Nephron (organoid): ENCODE data around the gene NUDT22.

Source experiments
- H3K27ac Mint-ChIP-seq, 3 experiments: 2 replicates each; pipeline ENCODE4 v1.8.0; 2020; ENCODE audit warnings: mixed read lengths in 3 of 3, mild to moderate bottlenecking in 2 of 3, moderate library complexity in 1 of 3
- H3K27me3 Mint-ChIP-seq: 2 replicates; pipeline ENCODE4 v1.8.0; 2021; ENCODE audit warnings: low read depth, mild to moderate bottlenecking, moderate library complexity, mixed read lengths
- H3K36me3 Mint-ChIP-seq: 2 replicates; pipeline ENCODE4 v1.8.0; 2020; ENCODE audit warnings: low read depth, mixed read lengths
- H3K4me1 Mint-ChIP-seq: 2 replicates; pipeline ENCODE4 v1.8.0; 2020; ENCODE audit warnings: mixed read lengths
- H3K4me3 Mint-ChIP-seq, 3 experiments: 2 replicates each; pipeline ENCODE4 v1.8.0; 2020; ENCODE audit warnings: mild to moderate bottlenecking in 3 of 3, mixed read lengths in 3 of 3, moderate library complexity in 2 of 3
- H3K9me3 Mint-ChIP-seq: 2 replicates; pipeline ENCODE4 v1.8.0; 2020; ENCODE audit warnings: mixed read lengths
- CTCF ChIP-seq, 3 experiments: fragments of 200-600 bp; sonication (generic); IDR thresholded peaks; one replicate each; pipeline ENCODE4 v1.5.0; 2021; ENCODE audit warnings: antibody characterized with exemption in 3 of 3; ENCODE audit not compliant: unreplicated experiment in 3 of 3

The NUDT22 gene

GRCh38 chr11:64223001-64223651 lies 2.9 kb upstream of the NUDT22 start:
- Mint-ChIP-seq H3K27me3 (no peaks in the 10 kb centered on the region), H3K4me3 (no peak overlapping the region), H3K36me3 (no peaks in the 10 kb centered on the region), H3K4me1 (peaks cover 15% of the 10 kb centered on the region), H3K27ac (no peak overlapping the region), H3K9me3 (no peaks in the 10 kb centered on the region)
- TF ChIP-seq CTCF (IDR thresholded peaks at IDR 0.05; ENCODE audit: unreplicated experiment in 3 of 3): no peak

- H3K4me3 Mint-ChIP-seq: peak overlapping the region; percentile 87 to 91 (median 90)
- H3K27ac Mint-ChIP-seq: peak overlapping the region in 1 of 3 experiments; percentile 32
- no peaks in the 10 kb centered on the region for H3K9me3 Mint-ChIP-seq
- TF ChIP-seq CTCF (IDR thresholded peaks at IDR 0.05; ENCODE audit: unreplicated experiment in 3 of 3): no peak
- H3K36me3 Mint-ChIP-seq: no peaks in the 10 kb centered on the region
- H3K27me3 Mint-ChIP-seq: no peaks in the 10 kb centered on the region
- peaks cover 15% of the 10 kb centered on the region for H3K4me1 Mint-ChIP-seq
These were observed 1.8 kb upstream of the NUDT22 start for GRCh38 chr11:64224151-64224890.

GRCh38 chr11:64224891-64225607 lies 1.0 kb upstream of the NUDT22 start:
- Mint-ChIP-seq H3K27me3 (no peaks in the 10 kb centered on the region), H3K9me3 (no peaks in the 10 kb centered on the region), H3K27ac (peak overlapping the region in 2 of 3 experiments; percentile 84 to 85), H3K4me3 (peak overlapping the region; percentile 87 to 91 (median 90)), H3K36me3 (no peaks in the 10 kb centered on the region), H3K4me1 (peaks cover 22% of the 10 kb centered on the region)
- TF ChIP-seq CTCF (IDR thresholded peaks at IDR 0.05; ENCODE audit: unreplicated experiment in 3 of 3): no peak

- no peak for TF ChIP-seq CTCF (IDR thresholded peaks at IDR 0.05; ENCODE audit: unreplicated experiment in 3 of 3)
- Mint-ChIP-seq H3K4me3 (peak overlapping the region; percentile 87 to 91 (median 90)), H3K27me3 (peaks cover 4% of the 10 kb centered on the region), H3K36me3 (no peaks in the 10 kb centered on the region), H3K27ac (peak overlapping the region in 1 of 3 experiments; percentile 40), H3K9me3 (no peaks in the 10 kb centered on the region), H3K4me1 (peaks cover 32% of the 10 kb centered on the region)
These were observed 505 bp downstream of the NUDT22 start for GRCh38 chr11:64226507-64227051.

GRCh38 chr11:64227405-64227956 lies 1.4 kb downstream of the NUDT22 start:
- Mint-ChIP-seq H3K9me3 (no peaks in the 10 kb centered on the region), H3K27me3 (peaks cover 4% of the 10 kb centered on the region), H3K4me1 (peaks cover 32% of the 10 kb centered on the region), H3K4me3 (peak overlapping the region; percentile 87 to 91 (median 90)), H3K27ac (peak overlapping the region; percentile 40 to 60 (median 59)), H3K36me3 (no peaks in the 10 kb centered on the region)
- TF ChIP-seq CTCF (IDR thresholded peaks at IDR 0.05; ENCODE audit: unreplicated experiment in 3 of 3): no peak
